Measurements from ENCODE around the gene NAV3.

The NAV3 gene

GRCh38 chr12:77954206-77954555 lies 123.5 kb downstream of the NAV3 start:
- Histone ChIP-seq H3K4me2 (ENCODE audit: low read length) (no peak overlapping the region), H3K9me3 (ENCODE audit: control insufficient read depth, insufficient read depth, low read length) (no peaks in the 10 kb centered on the region), H3K4me3 (ENCODE audit: low read length) (no peak overlapping the region), H3F3A (ENCODE audit: control insufficient read depth, insufficient read depth) (no peaks in the 10 kb centered on the region), H3K27ac (ENCODE audit: low read depth, low read length) (no peak overlapping the region), H3K36me3 (ENCODE audit: control insufficient read depth, low read length) (no peaks in the 10 kb centered on the region), H3K79me2 (ENCODE audit: control insufficient read depth, low read length) (no peaks in the 10 kb centered on the region), H3K4me1 (ENCODE audit: control insufficient read depth, low read length) (no peaks in the 10 kb centered on the region), H4K20me1 (ENCODE audit: control insufficient read depth, insufficient read depth, low read depth, low read length) (no peaks in the 10 kb centered on the region), H3K9me2 (replicated peaks; ENCODE audit: control insufficient read depth, low read length) (no peaks in the 10 kb centered on the region), H3K27me3 (ENCODE audit: control insufficient read depth, low read length) (no peaks in the 10 kb centered on the region)
- TF ChIP-seq EZH2phosphoT487 (IDR thresholded peaks at IDR 0.05; ENCODE audit: borderline replicate concordance, low read length) (no peak), CTCF (IDR thresholded peaks at IDR 0.05; ENCODE audit: low read depth, low read length, poor library complexity, severe bottlenecking) (no peak)

- H4K20me1 ChIP-seq (ENCODE audit: control insufficient read depth, insufficient read depth, low read depth, low read length) = no peaks in the 10 kb centered on the region
- H3K4me1 ChIP-seq (ENCODE audit: control insufficient read depth, low read length) = no peaks in the 10 kb centered on the region
- no peaks in the 10 kb centered on the region for H3K9me2 ChIP-seq (replicated peaks; ENCODE audit: control insufficient read depth, low read length)
- no peaks in the 10 kb centered on the region for H3K79me2 ChIP-seq (ENCODE audit: control insufficient read depth, low read length)
- no peaks in the 10 kb centered on the region for H3K36me3 ChIP-seq (ENCODE audit: control insufficient read depth, low read length)
- no peaks in the 10 kb centered on the region for H3K27me3 ChIP-seq (ENCODE audit: control insufficient read depth, low read length)
- no peak overlapping the region for H3K27ac ChIP-seq (ENCODE audit: low read depth, low read length)
- H3F3A ChIP-seq (ENCODE audit: control insufficient read depth, insufficient read depth) = no peaks in the 10 kb centered on the region
- H3K9me3 ChIP-seq (ENCODE audit: control insufficient read depth, insufficient read depth, low read length) = no peaks in the 10 kb centered on the region
- no peak overlapping the region for H3K4me2 ChIP-seq (ENCODE audit: low read length)
- H3K4me3 ChIP-seq (ENCODE audit: low read length) = no peak overlapping the region
- TF ChIP-seq EZH2phosphoT487 (IDR thresholded peaks at IDR 0.05; ENCODE audit: borderline replicate concordance, low read length) = no peak
Observed at GRCh38 chr12:77957062-77957461, 126.4 kb downstream of the NAV3 start.

- Histone ChIP-seq H3K79me2 (ENCODE audit: control insufficient read depth, low read length) (no peaks in the 10 kb centered on the region), H3K4me3 (ENCODE audit: low read length) (no peak overlapping the region), H3F3A (ENCODE audit: control insufficient read depth, insufficient read depth) (no peaks in the 10 kb centered on the region), H3K9me2 (replicated peaks; ENCODE audit: control insufficient read depth, low read length) (no peaks in the 10 kb centered on the region), H4K20me1 (ENCODE audit: control insufficient read depth, insufficient read depth, low read depth, low read length) (no peaks in the 10 kb centered on the region), H3K4me2 (ENCODE audit: low read length) (no peak overlapping the region), H3K27ac (ENCODE audit: low read depth, low read length) (no peak overlapping the region), H3K36me3 (ENCODE audit: control insufficient read depth, low read length) (no peaks in the 10 kb centered on the region), H3K9me3 (ENCODE audit: control insufficient read depth, insufficient read depth, low read length) (no peaks in the 10 kb centered on the region), H3K27me3 (ENCODE audit: control insufficient read depth, low read length) (no peaks in the 10 kb centered on the region), H3K4me1 (ENCODE audit: control insufficient read depth, low read length) (no peaks in the 10 kb centered on the region)
- TF ChIP-seq EZH2phosphoT487 (IDR thresholded peaks at IDR 0.05; ENCODE audit: borderline replicate concordance, low read length) (no peak), CTCF (IDR thresholded peaks at IDR 0.05; ENCODE audit: low read depth, low read length, poor library complexity, severe bottlenecking) (no peak)
Observed at GRCh38 chr12:77963576-77964178, 133.0 kb downstream of the NAV3 start.

GRCh38 chr12:77965790-77966189 lies 135.1 kb downstream of the NAV3 start:
- H3K9me2 ChIP-seq (replicated peaks; ENCODE audit: control insufficient read depth, low read length) = no peaks in the 10 kb centered on the region
- no peak overlapping the region for H3K4me3 ChIP-seq (ENCODE audit: low read length)
- H3K27ac ChIP-seq (ENCODE audit: low read depth, low read length) = no peak overlapping the region
- no peak overlapping the region for H3K4me2 ChIP-seq (ENCODE audit: low read length)
- no peaks in the 10 kb centered on the region for H3K79me2 ChIP-seq (ENCODE audit: control insufficient read depth, low read length)
- no peaks in the 10 kb centered on the region for H3K9me3 ChIP-seq (ENCODE audit: control insufficient read depth, insufficient read depth, low read length)
- no peaks in the 10 kb centered on the region for H3K4me1 ChIP-seq (ENCODE audit: control insufficient read depth, low read length)
- H3K27me3 ChIP-seq (ENCODE audit: control insufficient read depth, low read length) = no peaks in the 10 kb centered on the region
- H3K36me3 ChIP-seq (ENCODE audit: control insufficient read depth, low read length) = no peaks in the 10 kb centered on the region
- no peaks in the 10 kb centered on the region for H4K20me1 ChIP-seq (ENCODE audit: control insufficient read depth, insufficient read depth, low read depth, low read length)
- TF ChIP-seq EZH2phosphoT487 (IDR thresholded peaks at IDR 0.05; ENCODE audit: borderline replicate concordance, low read length) = no peak
- no peak for TF ChIP-seq CTCF (IDR thresholded peaks at IDR 0.05; ENCODE audit: low read depth, low read length, poor library complexity, severe bottlenecking)
- H3F3A ChIP-seq (ENCODE audit: control insufficient read depth, insufficient read depth) = no peaks in the 10 kb centered on the region
